Activated naive CD4-positive, alpha-beta T cell treated with anti-CD3 and anti-CD28 coated beads, Interleukin-2, amount 50 U/mL, for 24 hours (primary cell): ENCODE data around the gene GALK1.
"Not testable (repeated sequence)": the region's sequence is repeated elsewhere in the genome, so short reads cannot be mapped to it uniquely, and the experiment has no call there.

ENCODE experiments used
- H3K27ac Mint-ChIP-seq: one replicate; pipeline ENCODE4 v1.8.0; 2021; ENCODE audit warnings: mild to moderate bottlenecking, mixed read lengths
- H3K27me3 Mint-ChIP-seq: one replicate; pipeline ENCODE4 v1.8.0; 2021; ENCODE audit warnings: mixed read lengths
- H3K36me3 Mint-ChIP-seq: one replicate; pipeline ENCODE4 v1.8.0; 2021; ENCODE audit warnings: mixed read lengths
- H3K4me1 Mint-ChIP-seq: one replicate; pipeline ENCODE4 v1.8.0; 2021; ENCODE audit warnings: mixed read lengths
- H3K4me3 Mint-ChIP-seq: one replicate; pipeline ENCODE4 v1.8.0; 2021; ENCODE audit warnings: mild to moderate bottlenecking, mixed read lengths
- H3K9me3 Mint-ChIP-seq: one replicate; pipeline ENCODE4 v1.8.0; 2021; ENCODE audit warnings: mixed read lengths

Gene GALK1

GRCh38 chr17:75795820-75796607, 31.0 kb upstream of the GALK1 start:
- Mint-ChIP-seq H3K27me3 (no peaks in the 10 kb centered on the region), H3K4me3 (no peak overlapping the region), H3K9me3 (no peaks in the 10 kb centered on the region), H3K4me1 (peaks cover 32% of the 10 kb centered on the region), H3K36me3 (peaks cover 3% of the 10 kb centered on the region), H3K27ac (no peak overlapping the region)

- peak overlapping the region; percentile 36 for H3K27ac Mint-ChIP-seq
- H3K27me3 Mint-ChIP-seq: no peaks in the 10 kb centered on the region
- H3K9me3 Mint-ChIP-seq: no peaks in the 10 kb centered on the region
- H3K4me1 Mint-ChIP-seq: peaks cover 40% of the 10 kb centered on the region
- H3K36me3 Mint-ChIP-seq: peaks cover 6% of the 10 kb centered on the region
- no peak overlapping the region for H3K4me3 Mint-ChIP-seq
Measured at GRCh38 chr17:75793460-75793859, 28.5 kb upstream of the GALK1 start.

DNA sequence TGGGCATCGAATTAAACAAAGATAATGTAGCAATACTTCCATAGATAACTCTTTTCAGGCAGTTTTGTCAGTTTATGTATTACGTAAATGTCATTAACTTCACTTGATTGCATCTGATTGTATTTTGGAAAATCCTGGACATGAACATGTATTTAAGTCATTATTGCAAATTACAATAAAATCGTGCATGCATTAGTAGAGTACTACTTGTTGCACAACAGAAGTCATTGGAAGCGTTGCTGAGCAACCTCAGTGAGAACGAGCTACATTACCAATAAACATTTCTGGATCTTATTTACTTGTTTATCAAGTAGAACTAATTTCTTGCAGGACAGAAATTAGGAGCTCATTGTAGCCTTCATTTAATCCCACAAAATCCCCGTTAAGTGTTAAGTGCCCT, 26.3 kb upstream of the GALK1 start:
- Mint-ChIP-seq H3K4me3 (no peak overlapping the region), H3K27me3 (no peaks in the 10 kb centered on the region), H3K4me1 (peaks cover 47% of the 10 kb centered on the region), H3K9me3 (no peaks in the 10 kb centered on the region), H3K27ac (no peak overlapping the region), H3K36me3 (peaks cover 6% of the 10 kb centered on the region)

- Mint-ChIP-seq H3K4me3 (peak overlapping the region; percentile 76), H3K27me3 (no peaks in the 10 kb centered on the region), H3K27ac (peak overlapping the region; percentile 94), H3K9me3 (no peaks in the 10 kb centered on the region), H3K4me1 (peaks cover 42% of the 10 kb centered on the region), H3K36me3 (peaks cover 2% of the 10 kb centered on the region)
Measured at GRCh38 chr17:75785016-75785890, 20.3 kb upstream of the GALK1 start.

DNA sequence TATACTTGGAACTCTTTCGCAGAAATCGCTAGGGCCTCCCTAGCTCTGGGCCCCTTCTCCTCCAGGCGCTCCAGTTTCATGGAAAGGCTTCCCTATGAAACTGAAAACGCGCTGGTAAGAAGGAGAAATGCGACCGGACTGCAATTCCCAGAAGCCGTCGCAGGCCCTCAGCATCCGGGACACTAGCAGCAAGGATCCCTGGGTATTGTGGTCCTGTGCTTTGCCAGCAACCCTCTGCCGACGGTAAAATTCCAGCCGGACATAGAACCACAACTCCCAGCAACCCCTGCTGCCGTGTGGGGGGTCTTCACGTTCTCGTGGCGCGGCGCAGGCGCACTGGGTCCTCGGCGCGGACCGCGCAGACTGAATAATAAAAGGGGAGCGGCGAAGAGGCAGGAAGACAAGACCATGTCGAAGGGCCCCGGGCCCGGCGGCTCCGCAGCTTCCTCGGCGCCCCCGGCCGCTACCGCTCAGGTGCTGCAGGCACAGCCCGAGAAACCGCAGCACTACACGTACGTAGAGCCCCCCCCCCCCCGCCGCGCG, 19.6 kb upstream of the GALK1 start, which contains the start of gene UNK:
Gene UNK (plus strand): TSS at position 334 of the 543 bp plus-strand sequence. CDS start 75 bp downstream, at position 409.
- Mint-ChIP-seq H3K4me3 (peak within 1 kb of the TSS; percentile 76), H3K9me3 (no peaks in the 10 kb centered on the region), H3K36me3 (peaks cover 3% of the 10 kb centered on the region), H3K27ac (peak within 1 kb of the TSS; percentile 94), H3K27me3 (no peaks in the 10 kb centered on the region), H3K4me1 (peaks cover 46% of the 10 kb centered on the region)

DNA sequence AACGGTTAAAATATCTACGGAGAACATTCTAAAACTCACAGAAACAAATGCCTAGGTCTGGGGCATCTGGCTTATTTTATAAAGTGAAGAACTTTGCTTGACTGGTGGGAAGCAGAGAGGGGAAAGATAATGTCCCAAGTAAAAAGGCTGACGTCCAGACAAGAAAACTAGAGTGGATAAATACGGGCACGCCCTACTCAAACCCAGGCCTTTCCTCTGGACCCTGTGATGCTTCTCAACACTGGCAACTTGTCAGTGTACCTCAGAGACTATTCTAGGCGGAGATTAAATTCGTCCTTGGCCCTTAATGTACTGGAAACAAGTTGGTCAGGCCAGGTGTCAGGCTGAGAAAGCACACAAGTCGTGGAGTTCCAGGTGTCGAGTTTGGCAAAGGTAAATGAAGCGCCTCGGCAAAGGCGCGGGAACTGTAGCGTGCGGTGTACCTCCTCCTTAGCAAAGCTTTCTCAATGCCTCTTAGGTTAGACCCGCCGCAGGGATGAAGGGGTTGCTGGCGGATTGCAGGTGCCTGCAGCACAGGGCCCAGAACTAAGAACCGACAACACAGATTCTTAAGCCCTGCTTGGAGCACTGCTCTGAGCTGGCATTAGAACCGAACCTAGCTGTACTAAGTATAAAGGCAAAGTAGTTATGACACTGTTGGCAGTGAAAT, 18.9 kb upstream of the GALK1 start:
- Mint-ChIP-seq H3K4me1 (peaks cover 42% of the 10 kb centered on the region), H3K27ac (peak overlapping the region; percentile 94), H3K36me3 (peaks cover 4% of the 10 kb centered on the region), H3K4me3 (peak overlapping the region; percentile 76), H3K9me3 (no peaks in the 10 kb centered on the region), H3K27me3 (no peaks in the 10 kb centered on the region)

DNA sequence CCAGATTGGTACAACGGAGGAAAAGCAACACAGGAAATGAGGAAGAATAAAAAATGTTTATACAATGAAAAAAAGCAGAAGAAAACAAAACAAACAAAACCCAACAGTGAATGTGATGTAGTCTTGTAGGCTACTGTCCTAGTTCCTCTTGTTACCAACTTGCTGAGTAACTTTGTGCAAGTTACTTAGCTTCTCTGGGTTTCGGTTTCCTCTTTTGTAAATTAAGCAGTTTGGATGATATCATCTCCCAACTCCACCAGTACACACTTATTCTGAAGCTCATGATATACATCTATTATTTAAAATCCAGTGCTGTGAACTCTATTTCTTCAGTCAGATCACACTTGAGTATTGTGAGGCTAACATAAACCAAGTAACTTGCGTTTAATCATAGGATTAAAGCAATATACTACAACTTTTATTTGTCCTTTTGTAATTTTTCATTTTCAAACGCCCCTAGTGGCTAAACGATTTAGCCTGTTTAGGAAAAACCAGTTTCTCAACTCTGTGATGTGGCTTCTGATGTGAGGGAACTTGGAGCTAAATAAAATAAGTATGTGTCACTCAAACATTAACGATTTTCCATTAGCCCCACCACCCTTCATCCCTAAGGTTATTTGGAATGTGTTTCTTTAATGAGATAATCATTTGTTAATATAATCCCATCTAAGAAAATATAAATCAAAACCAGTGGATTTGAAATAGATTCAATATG, 18.2 kb upstream of the GALK1 start:
- H3K4me1 Mint-ChIP-seq: peaks cover 41% of the 10 kb centered on the region
- H3K36me3 Mint-ChIP-seq: peaks cover 11% of the 10 kb centered on the region

DNA sequence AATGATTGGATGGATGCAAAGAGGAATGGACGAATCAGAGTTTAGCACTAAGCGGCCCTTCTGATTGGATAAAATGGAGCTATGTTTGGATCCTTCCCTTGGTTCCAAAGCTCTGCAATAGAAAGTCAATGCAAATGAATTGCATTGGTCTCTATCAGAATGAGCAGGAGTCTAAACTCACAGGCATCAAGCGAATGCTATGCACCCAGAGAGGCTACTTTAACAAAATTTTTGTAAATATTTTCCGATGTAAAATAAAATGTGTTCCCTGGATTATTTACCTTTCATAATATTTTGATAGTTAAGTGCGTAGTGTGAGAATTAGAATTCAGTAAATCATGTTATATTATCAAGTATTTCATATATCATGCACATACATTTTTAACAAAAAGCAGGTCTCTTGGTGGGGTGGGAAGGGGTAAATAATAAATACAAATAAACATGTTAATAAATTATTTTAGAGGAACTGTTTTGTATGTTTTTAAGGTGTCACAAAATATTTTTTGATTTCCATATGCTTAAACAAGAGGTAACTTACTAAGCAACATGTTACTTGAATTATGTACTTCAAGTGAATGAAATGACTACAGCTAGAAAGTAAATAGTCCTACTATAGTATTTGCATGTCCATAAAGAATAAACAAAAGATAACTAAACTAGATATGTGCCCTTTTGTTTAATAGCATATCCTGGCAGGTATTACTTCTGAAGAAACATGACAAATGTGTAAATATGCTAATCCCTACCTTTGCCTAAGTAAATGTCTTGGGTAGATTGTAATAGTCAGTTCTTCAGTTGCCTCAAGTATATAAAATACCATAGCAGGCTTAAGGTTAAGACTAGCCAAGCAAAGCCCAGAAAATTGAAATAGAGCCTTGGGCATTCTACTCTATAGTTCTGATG, 15.2 kb upstream of the GALK1 start:
- Mint-ChIP-seq H3K9me3 (no peaks in the 10 kb centered on the region), H3K36me3 (peaks cover 29% of the 10 kb centered on the region), H3K27ac (peak overlapping the region; percentile 99), H3K4me1 (peaks cover 42% of the 10 kb centered on the region), H3K4me3 (peak overlapping the region; percentile 98), H3K27me3 (no peaks in the 10 kb centered on the region)

More for the DNA sequence above, 18.2 kb upstream of the GALK1 start:
- Mint-ChIP-seq H3K27ac (peak overlapping the region; percentile 94), H3K9me3 (no peaks in the 10 kb centered on the region), H3K27me3 (no peaks in the 10 kb centered on the region), H3K4me3 (peak overlapping the region; percentile 76)

DNA sequence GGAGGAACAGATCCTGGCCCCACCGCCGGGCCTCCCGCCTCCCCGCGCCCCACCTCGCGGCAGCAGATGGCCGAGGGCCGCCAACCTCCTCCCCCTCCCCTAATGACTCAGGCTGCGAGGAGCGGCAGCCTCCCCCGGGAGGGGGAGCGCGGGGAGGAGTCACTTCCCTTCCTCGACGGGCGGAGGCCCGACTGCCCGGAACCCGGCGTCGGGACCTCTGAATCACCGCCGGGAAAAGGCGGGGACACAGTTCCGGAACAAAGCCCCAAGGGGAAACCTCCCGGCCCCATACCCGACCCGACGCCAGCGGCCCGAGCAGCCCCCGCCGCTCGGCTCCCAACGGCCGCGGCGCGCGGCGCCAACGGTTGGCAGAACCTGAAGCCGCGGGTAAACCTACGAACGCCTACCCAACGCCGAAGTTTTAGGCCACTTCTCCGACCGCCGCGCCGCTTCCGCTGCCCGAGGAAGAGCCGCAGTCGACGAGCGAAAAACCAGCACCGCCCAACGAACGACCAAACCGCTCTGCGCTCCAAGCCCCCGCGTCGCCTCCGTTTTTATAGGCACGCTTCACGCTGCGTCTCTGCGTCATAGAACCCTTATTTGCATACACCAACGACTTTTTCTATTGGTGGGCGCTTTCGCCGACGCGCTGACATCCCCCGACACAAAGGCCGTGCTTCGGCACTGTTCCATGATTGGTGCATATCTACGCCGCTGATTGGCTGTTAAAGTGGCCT, 14.4 kb upstream of the GALK1 start:
- Mint-ChIP-seq H3K27me3 (no peaks in the 10 kb centered on the region), H3K9me3 (no peaks in the 10 kb centered on the region), H3K4me3 (peak overlapping the region; percentile 98), H3K4me1 (peaks cover 39% of the 10 kb centered on the region), H3K27ac (peak overlapping the region; percentile 99), H3K36me3 (peaks cover 28% of the 10 kb centered on the region)

GRCh38 chr17:75778861-75779249, 13.9 kb upstream of the GALK1 start:
- Mint-ChIP-seq H3K4me1 (peaks cover 39% of the 10 kb centered on the region), H3K4me3 (peak overlapping the region; percentile 98), H3K27me3 (no peaks in the 10 kb centered on the region), H3K9me3 (no peaks in the 10 kb centered on the region), H3K27ac (peak overlapping the region; percentile 90), H3K36me3 (peaks cover 28% of the 10 kb centered on the region)

- not testable (repeated sequence) for H3K27me3 Mint-ChIP-seq, H3K9me3 Mint-ChIP-seq
- Mint-ChIP-seq H3K4me1 (peaks cover 33% of the 10 kb centered on the region), H3K4me3 (peak overlapping the region; percentile 98), H3K27ac (peak overlapping the region; percentile 90), H3K36me3 (peaks cover 28% of the 10 kb centered on the region)
Measured at GRCh38 chr17:75778066-75778860, 13.3 kb upstream of the GALK1 start.

DNA sequence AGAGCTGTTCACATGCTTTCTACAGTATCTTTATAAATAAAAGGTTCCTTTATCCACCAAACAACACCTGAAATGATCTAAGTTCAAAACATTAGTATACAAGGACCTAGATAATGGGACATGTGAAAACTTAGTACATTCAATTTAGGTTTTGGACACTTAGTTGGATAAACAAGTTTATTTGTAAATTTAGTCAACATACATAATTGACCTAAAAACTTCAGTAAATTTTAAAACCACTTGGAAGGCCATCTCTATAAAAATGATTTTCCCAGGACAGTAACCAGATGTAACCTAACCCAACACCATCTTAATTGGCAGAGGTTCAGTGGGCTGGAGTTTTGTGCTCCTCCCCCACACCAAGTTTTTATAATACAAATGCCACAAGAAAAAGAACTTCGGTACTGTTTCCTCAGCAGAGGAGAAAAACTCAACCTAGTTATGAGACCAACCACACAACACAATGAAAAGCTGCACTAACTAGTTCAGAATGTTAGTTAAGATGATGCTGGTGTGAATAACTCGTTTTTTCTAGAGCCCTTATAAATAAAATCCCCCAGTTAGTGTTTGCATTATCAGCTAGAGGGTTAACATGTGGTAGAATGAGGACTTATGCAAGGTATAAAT, 12.4 kb upstream of the GALK1 start:
- Mint-ChIP-seq H3K27me3 (no peaks in the 10 kb centered on the region), H3K27ac (peak overlapping the region; percentile 83), H3K9me3 (no peaks in the 10 kb centered on the region), H3K36me3 (peaks cover 28% of the 10 kb centered on the region), H3K4me3 (peak overlapping the region; percentile 98), H3K4me1 (peaks cover 28% of the 10 kb centered on the region)
